ENCODE data around the gene CPNE6. TPM values are rescaled to one million over a fixed set of nuclear protein-coding genes. Genes with fewer than 3 reads are reported as not detected.

Gene CPNE6
- total and polyA plus RNA-seq, 2 of the 13 experiments (the other 11 are each of a cell fraction or from before 2014, with no cell fraction given): not detected

- TF ChIP-seq ZNF225 (CRISPR knock-in tag; IDR thresholded peaks at IDR 0.05) (peak; percentile 98), ZBTB10 (CRISPR knock-in tag; IDR thresholded peaks at IDR 0.05; ENCODE audit: borderline replicate concordance) (peak; percentile 65; the same call in 1 of the 2 replicates), ATF1 (CRISPR knock-in tag; IDR thresholded peaks at IDR 0.05) (no peak), ATF6 (CRISPR knock-in tag; conservative IDR thresholded peaks at IDR 0.05) (0 out of 2 replicates have a peak, but pooled peaks have one; percentile 28), ZNF280D (CRISPR knock-in tag; IDR thresholded peaks at IDR 0.05) (no peak; the same call in 1 of the 2 replicates), BRD4 (CRISPR knock-in tag; IDR thresholded peaks at IDR 0.05) (0 out of 2 replicates have a peak, but pooled peaks have one; percentile 19), ZNF660 (CRISPR knock-in tag; IDR thresholded peaks at IDR 0.05; ENCODE audit: borderline replicate concordance, low read depth) (no peak; the same call in 1 of the 2 replicates), NCOA1 (CRISPR knock-in tag; IDR thresholded peaks at IDR 0.05) (peak; percentile 63; the same call in 1 of the 2 replicates), EP300 (IDR thresholded peaks at IDR 0.05; ENCODE audit: low read depth in 2 of 2, low read length in 2 of 2) (peak in 1 of 2 experiments; percentile 46; a peak in 1 of 4 replicates), EP300 (CRISPR knock-in tag; IDR thresholded peaks at IDR 0.05; ENCODE audit: borderline replicate concordance) (no peak), POLR2G (IDR thresholded peaks at IDR 0.05; ENCODE audit: low read depth, low read length) (peak; percentile 79), ESRRA (CRISPR knock-in tag; IDR thresholded peaks at IDR 0.05; ENCODE audit: low read depth) (peak; percentile 0; the same call in 1 of the 2 replicates), NFKBIZ (CRISPR knock-in tag; IDR thresholded peaks at IDR 0.05) (peak; percentile 77; the same call in 1 of the 2 replicates), SOX5 (CRISPR knock-in tag; IDR thresholded peaks at IDR 0.05; ENCODE audit: borderline replicate concordance) (peak; percentile 30; the same call in 1 of the 2 replicates), ZNF674 (CRISPR knock-in tag; IDR thresholded peaks at IDR 0.05; ENCODE audit: low read depth) (peak; percentile 77; the same call in 1 of the 2 replicates), ZNF709 (CRISPR knock-in tag; IDR thresholded peaks at IDR 0.05) (peak; percentile 94), ZSCAN9 (CRISPR knock-in tag; IDR thresholded peaks at IDR 0.05; ENCODE audit: borderline replicate concordance) (peak; percentile 68; the same call in 1 of the 2 replicates), ZNF607 (CRISPR knock-in tag; IDR thresholded peaks at IDR 0.05; ENCODE audit: borderline replicate concordance) (peak; percentile 80; the same call in 1 of the 2 replicates), NFKB2 (CRISPR knock-in tag; IDR thresholded peaks at IDR 0.05; ENCODE audit: borderline replicate concordance) (peak; percentile 85; the same call in 1 of the 2 replicates)
Measured at GRCh38 chr14:24036169-24036962, 35.0 kb upstream of the CPNE6 start (continued).

Data from HepG2 (cell line).